ENCODE data around the gene RNF103.

Gene RNF103

GRCh38 chr2:86566821-86567190, 56.9 kb downstream of the RNF103 start:
- TF ChIP-seq CTCF (conservative IDR thresholded peaks at IDR 0.05; ENCODE audit: low read depth, low read length) = no peak

GRCh38 chr2:86566158-86566820, 57.4 kb downstream of the RNF103 start:
- DNase-seq (ENCODE audit: low read depth) = no peak
- no peak overlapping the region for H3K4me3 ChIP-seq (ENCODE audit: low read length)
- TF ChIP-seq CTCF (conservative IDR thresholded peaks at IDR 0.05; ENCODE audit: low read depth, low read length) = no peak

More at GRCh38 chr2:86566821-86567190, 56.9 kb downstream of the RNF103 start:
- no peak overlapping the region for H3K4me3 ChIP-seq (ENCODE audit: low read length)
- no peak for DNase-seq (ENCODE audit: low read depth)

GRCh38 chr2:86563650-86564061, 60.0 kb downstream of the RNF103 start:
- peak overlapping the region; percentile 92 for H3K4me3 ChIP-seq (ENCODE audit: low read length)
- no peak for TF ChIP-seq CTCF (conservative IDR thresholded peaks at IDR 0.05; ENCODE audit: low read depth, low read length)
- no peak for DNase-seq (ENCODE audit: low read depth)

GRCh38 chr2:86562922-86563649, 60.6 kb downstream of the RNF103 start, which contains the start of gene CHMP3:
Gene CHMP3, minus strand, starts transcription at chr2:86563443. Its CDS starts 95 bp downstream, at chr2:86563348.
- DNase-seq (ENCODE audit: low read depth) = peak; percentile 86
- TF ChIP-seq CTCF (conservative IDR thresholded peaks at IDR 0.05; ENCODE audit: low read depth, low read length) = no peak
- H3K4me3 ChIP-seq (ENCODE audit: low read length) = peak within 1 kb of the TSS; percentile 92

GRCh38 chr2:86562485-86562921, 61.2 kb downstream of the RNF103 start:
- DNase-seq (ENCODE audit: low read depth) = no peak
- TF ChIP-seq CTCF (conservative IDR thresholded peaks at IDR 0.05; ENCODE audit: low read depth, low read length) = no peak
- H3K4me3 ChIP-seq (ENCODE audit: low read length) = peak overlapping the region; percentile 92

- DNase-seq (ENCODE audit: low read depth) = no peak
- H3K4me3 ChIP-seq (ENCODE audit: low read length) = no peak overlapping the region
- TF ChIP-seq CTCF (conservative IDR thresholded peaks at IDR 0.05; ENCODE audit: low read depth, low read length) = no peak
These were observed 65.8 kb downstream of the RNF103 start for GRCh38 chr2:86557836-86558235.

- no peak overlapping the region for H3K4me3 ChIP-seq (ENCODE audit: low read length)
- no peak for TF ChIP-seq CTCF (conservative IDR thresholded peaks at IDR 0.05; ENCODE audit: low read depth, low read length)
- no peak for DNase-seq (ENCODE audit: low read depth)
These were observed 67.2 kb downstream of the RNF103 start for GRCh38 chr2:86556508-86556907.
